A549 (cell line): ENCODE results near the gene SUPT3H. TPM values are rescaled to one million over a fixed set of nuclear protein-coding genes. Genes with fewer than 3 reads are reported as not detected.

Source experiments
- ATAC-seq, 2 experiments: fragments of 200-7000 bp in 1 of 2; fragments of >200 bp in 1 of 2; cut with Nextera tagmentation in 1 of 2; cut with Tn5 transposase in 1 of 2; 3 replicates each; pipeline versions ENCODE4 v1.8.0 to v1.9.1; 2018 to 2020; ENCODE audit warnings: mild to moderate bottlenecking in 1 of 2, moderate library complexity in 1 of 2
- CTCF ChIA-PET: fragments of 300-600 bp; sonication (Branson Sonifier 250); formaldehyde crosslinking; extraction: SDS; loops from one replicate; lab custom pipeline; 2021; ENCODE audit warnings: antibody characterized with exemption, inconsistent platforms; lab: Yijun Ruan, JAX
- POLR2A ChIA-PET: fragments of 350-600 bp; formaldehyde crosslinking; extraction: SDS; loops from one replicate; lab custom pipeline; 2021; ENCODE audit warnings: antibody characterized with exemption, inconsistent platforms; lab: Yijun Ruan, JAX
- DNase-seq, 2 experiments: peaks; one replicate each; pipeline versions ENCODE4 v3.0.0 to v3.0.0-alpha.2; 2011 to 2016; ENCODE audit warnings: low read depth in 1 of 2, low spot score in 1 of 2
- FAIRE-seq: peaks from 2 replicates; lab custom pipeline; 2011; peaks lifted over from hg19 to GRCh38; lab: Jason Lieb, UNC
- H3K27ac ChIP-seq, 2 experiments: fragments of >200 bp; sonication (Bioruptor Twin); formaldehyde crosslinking; 3 replicates each; pipeline ENCODE4 v1.5.1; 2016 to 2017
- H3K4me1 ChIP-seq: fragments of >200 bp; sonication (Bioruptor Twin); formaldehyde crosslinking; 3 replicates; pipeline ENCODE4 v1.6.1; 2016
- H3K4me2 ChIP-seq: fragments of >200 bp; sonication (Bioruptor Twin); formaldehyde crosslinking; 3 replicates; pipeline ENCODE4 v1.6.1; 2016
- H3K4me3 ChIP-seq: fragments of >200 bp; sonication (Bioruptor Twin); formaldehyde crosslinking; 3 replicates; pipeline ENCODE4 v1.5.1; 2016
- H3K9me3 ChIP-seq: fragments of >200 bp; sonication (Bioruptor Twin); formaldehyde crosslinking; 3 replicates; pipeline ENCODE4 v1.6.1; 2016
- CTCF ChIP-seq: fragments of >200 bp; sonication (Bioruptor Twin); formaldehyde crosslinking; IDR thresholded peaks from 3 replicates; pipeline ENCODE4 v1.5.1; 2016
- EHF ChIP-seq: fragments of 250-450 bp; sonication (Bioruptor Pico); IDR thresholded peaks from 2 replicates; pipeline ENCODE4 v1.5.0; 2020; ENCODE audit warnings: mild to moderate bottlenecking
- EHMT2 ChIP-seq: fragments of 200-600 bp; sonication (generic); IDR thresholded peaks from 2 replicates; pipeline ENCODE4 v1.6.1; 2016; ENCODE audit warnings: antibody characterized with exemption, low read depth, mild to moderate bottlenecking, moderate library complexity
- FOSB ChIP-seq: fragments of 250-450 bp; sonication (Bioruptor Pico); IDR thresholded peaks from 2 replicates; pipeline ENCODE4 v1.5.0; 2020; ENCODE audit warnings: mild to moderate bottlenecking, moderate library complexity
- FOSL2 ChIP-seq, 2 experiments: fragments of 450-650 bp in 1 of 2; fragments of >200 bp in 1 of 2; sonication (Bioruptor Twin) in 1 of 2; formaldehyde crosslinking; IDR thresholded peaks; 2 replicates each; pipeline versions ENCODE4 v1.5.0 to v1.6.1; 2016 to 2020; ENCODE audit warnings: mild to moderate bottlenecking in 1 of 2, moderate library complexity in 1 of 2
- HEYL ChIP-seq: fragments of 250-450 bp; sonication (Bioruptor Pico); IDR thresholded peaks from 2 replicates; pipeline ENCODE4 v1.8.0; 2021; ENCODE audit warnings: mild to moderate bottlenecking, moderate library complexity
- HMGXB4 ChIP-seq: fragments of 250-450 bp; sonication (Bioruptor Pico); IDR thresholded peaks from 2 replicates; pipeline ENCODE4 v1.5.0; 2021; ENCODE audit warnings: mild to moderate bottlenecking, moderate library complexity, borderline replicate concordance
- KDM1A ChIP-seq: fragments of 200-600 bp; sonication (generic); IDR thresholded peaks from 2 replicates; pipeline ENCODE4 v1.6.1; 2016; ENCODE audit warnings: low read depth, mild to moderate bottlenecking
- NFE2L2 ChIP-seq: fragments of 150-350 bp; conservative IDR thresholded peaks from 2 replicates; pipeline ENCODE4 v1.6.1; 2014; ENCODE audit warnings: low read length
- NPAS2 ChIP-seq: fragments of 250-450 bp; sonication (Bioruptor Pico); IDR thresholded peaks from 2 replicates; pipeline ENCODE4 v1.8.0; 2022; ENCODE audit warnings: mild to moderate bottlenecking, moderate library complexity, borderline replicate concordance
- NR3C1 ChIP-seq: fragments of >200 bp; sonication (Bioruptor Twin); formaldehyde crosslinking; IDR thresholded peaks from 3 replicates; pipeline ENCODE4 v1.6.1; 2017
- PBX3 ChIP-seq: IDR thresholded peaks from 2 replicates; pipeline ENCODE4 v1.6.1; 2012
- POLR2A ChIP-seq: IDR thresholded peaks from 2 replicates; pipeline ENCODE4 v1.6.1; 2012; ENCODE audit warnings: mild to moderate bottlenecking, low read length
- SMC3 ChIP-seq: fragments of >200 bp; sonication (Bioruptor Twin); formaldehyde crosslinking; IDR thresholded peaks from 3 replicates; pipeline ENCODE4 v1.6.1; 2018; ENCODE audit warnings: inconsistent platforms
- SREBF2 ChIP-seq: fragments of 450-650 bp; IDR thresholded peaks from 2 replicates; pipeline ENCODE4 v1.6.1; 2014; ENCODE audit warnings: mild to moderate bottlenecking, moderate library complexity
- ZFP36 ChIP-seq: fragments of 450-650 bp; IDR thresholded peaks from 2 replicates; pipeline ENCODE4 v1.6.1; 2014; ENCODE audit warnings: borderline replicate concordance; ENCODE audit not compliant: partially characterized antibody
- WGBS: methylation state at CpG from one replicate; pipeline ENCODE4 v1.1.6; 2017; ENCODE audit errors: missing lambda C conversion rate; 5-methylcytosine and 5-hydroxymethylcytosine counted together
- polyA plus RNA-seq, 4 experiments: library from polyadenylated mRNA; depleted of rRNA in 3 of 4; stranded (reverse); fragments of >200 nt; fragmentation: RNase III in 1 of 4; extraction: RNeasy Plus Mini Kit Qiagen cat#74134 plus additional on column Dnase treatment in 1 of 4; gene quantifications; 2 replicates in 3 of 4; 3 replicates in 1 of 4; pipeline ENCODE4 v1.2.3, GENCODE V29; 2011 to 2017
- TF ChIP-seq, protein P1 (sequence below): IDR thresholded peaks from 2 replicates; pipeline ENCODE4 v1.6.1; 2012; ENCODE audit warnings: low read depth, borderline replicate concordance

The SUPT3H gene
- polyA plus RNA-seq, 2 of the 4 experiments (the other 2 are of a cell fraction) = 4.3 to 6.2 TPM

GRCh38 chr6:45192556-45192955, 185.2 kb downstream of the SUPT3H start:
- CTCF ChIA-PET = no interaction called here
- FAIRE-seq (no peak), ATAC-seq (no peak), DNase-seq (no peak)
- Histone ChIP-seq H3K4me3 (no peak overlapping the region), H3K4me1 (no peaks in the 10 kb centered on the region), H3K9me3 (no peaks in the 10 kb centered on the region), H3K4me2 (no peak overlapping the region), H3K27ac (no peak overlapping the region)
- WGBS = 65% methylated on average over 2 of the region's 2 CpGs
- TF ChIP-seq FOSL2 (IDR thresholded peaks at IDR 0.05) = no peak
- peak; percentile 56; the same call in 1 of the 2 replicates for TF ChIP-seq FOSL2 (CRISPR knock-in tag; IDR thresholded peaks at IDR 0.05)
- no peak for TF ChIP-seq SMC3
- POLR2A ChIA-PET = no interaction called here

GRCh38 chr6:45191414-45191813, 186.3 kb downstream of the SUPT3H start:
- H3K4me2 ChIP-seq = no peak overlapping the region
- 76% methylated on average over 4 of the region's 4 CpGs for WGBS
- TF ChIP-seq SREBF2 = no peak
- no peak for TF ChIP-seq ZFP36
- TF ChIP-seq CTCF = no peak
- TF ChIP-seq, protein P1, sequence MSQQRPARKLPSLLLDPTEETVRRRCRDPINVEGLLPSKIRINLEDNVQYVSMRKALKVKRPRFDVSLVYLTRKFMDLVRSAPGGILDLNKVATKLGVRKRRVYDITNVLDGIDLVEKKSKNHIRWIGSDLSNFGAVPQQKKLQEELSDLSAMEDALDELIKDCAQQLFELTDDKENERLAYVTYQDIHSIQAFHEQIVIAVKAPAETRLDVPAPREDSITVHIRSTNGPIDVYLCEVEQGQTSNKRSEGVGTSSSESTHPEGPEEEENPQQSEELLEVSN = no peak
- no peak for TF ChIP-seq KDM1A
- H3K9me3 ChIP-seq = no peaks in the 10 kb centered on the region
- no peak for DNase-seq
- H3K27ac ChIP-seq = no peak overlapping the region
- no peaks in the 10 kb centered on the region for H3K4me1 ChIP-seq
- ChIA-PET POLR2A (no interaction called here), CTCF (no interaction called here)
- no peak overlapping the region for H3K4me3 ChIP-seq
- ATAC-seq = no peak
- no peak for FAIRE-seq

- H3K9me3 ChIP-seq = no peaks in the 10 kb centered on the region
- no peak for TF ChIP-seq FOSB
- TF ChIP-seq SREBF2 = no peak
- TF ChIP-seq POLR2A = no peak
- TF ChIP-seq HMGXB4 (CRISPR knock-in tag) = no peak
- TF ChIP-seq NR3C1 = no peak
- TF ChIP-seq NFE2L2 = no peak
- no peak for TF ChIP-seq NPAS2 (CRISPR knock-in tag)
- TF ChIP-seq EHMT2 = no peak
- no peak for TF ChIP-seq HEYL (CRISPR knock-in tag)
- TF ChIP-seq EHF (CRISPR knock-in tag) = no peak
- no peak for TF ChIP-seq PBX3
- TF ChIP-seq, all 56 proteins: peak for 0
- no peak for ATAC-seq
- Histone ChIP-seq H3K4me2 (no peak overlapping the region), H3K27ac (no peak overlapping the region), H3K4me1 (no peaks in the 10 kb centered on the region), H3K4me3 (no peak overlapping the region)
- WGBS = 97% methylated on average over 2 of the region's 2 CpGs
- CTCF ChIA-PET = no interaction called here
- DNase-seq = no peak
- POLR2A ChIA-PET = no interaction called here
- FAIRE-seq = no peak
Observed at GRCh38 chr6:45187836-45188235, 189.9 kb downstream of the SUPT3H start.
